NCI-H1105 treated with DMSO at 0.1 percent for 48 hours (cell line): ENCODE data around the gene ATP8B1.

Source experiments
- DNase-seq: peaks from one replicate; lab custom pipeline; 2025; lab: John Stamatoyannopoulos, UW

Gene ATP8B1

GRCh38 chr18:57792631-57793301 lies 10.3 kb downstream of the ATP8B1 start:
- DNase-seq: no peak

- DNase-seq: no peak
Measured at GRCh38 chr18:57791911-57792310, 11.2 kb downstream of the ATP8B1 start.

- no peak for DNase-seq
Measured at GRCh38 chr18:57791192-57791591, 11.9 kb downstream of the ATP8B1 start.

GRCh38 chr18:57790316-57790715 lies 12.8 kb downstream of the ATP8B1 start:
- no peak for DNase-seq

GRCh38 chr18:57789759-57790158 lies 13.4 kb downstream of the ATP8B1 start:
- no peak for DNase-seq

GRCh38 chr18:57789090-57789489 lies 14.0 kb downstream of the ATP8B1 start:
- no peak for DNase-seq

- no peak for DNase-seq
Measured at GRCh38 chr18:57787068-57787685, 15.9 kb downstream of the ATP8B1 start.

GRCh38 chr18:57785751-57786437 lies 17.2 kb downstream of the ATP8B1 start:
- DNase-seq: peak; percentile 93

GRCh38 chr18:57784801-57785114 lies 18.4 kb downstream of the ATP8B1 start:
- DNase-seq: no peak

- DNase-seq: no peak
Measured at GRCh38 chr18:57784034-57784800, 18.9 kb downstream of the ATP8B1 start.

GRCh38 chr18:57782049-57782448 lies 21.1 kb downstream of the ATP8B1 start:
- DNase-seq: no peak

- DNase-seq: no peak
Measured at GRCh38 chr18:57780706-57781347, 22.3 kb downstream of the ATP8B1 start.

GRCh38 chr18:57780318-57780705 lies 22.8 kb downstream of the ATP8B1 start:
- peak; percentile 90 for DNase-seq

- no peak for DNase-seq
Measured at GRCh38 chr18:57776767-57777166, 26.3 kb downstream of the ATP8B1 start.

GRCh38 chr18:57776354-57776753 lies 26.8 kb downstream of the ATP8B1 start:
- DNase-seq: no peak

GRCh38 chr18:57775937-57776336 lies 27.2 kb downstream of the ATP8B1 start:
- no peak for DNase-seq

- DNase-seq: no peak
Measured at GRCh38 chr18:57772387-57772799, 30.7 kb downstream of the ATP8B1 start.

GRCh38 chr18:57771626-57772025 lies 31.5 kb downstream of the ATP8B1 start:
- DNase-seq: no peak

- no peak for DNase-seq
Measured at GRCh38 chr18:57771193-57771592, 31.9 kb downstream of the ATP8B1 start.

GRCh38 chr18:57768537-57769326 lies 34.4 kb downstream of the ATP8B1 start:
- DNase-seq: peak; percentile 36

- no peak for DNase-seq
Measured at GRCh38 chr18:57767259-57768050, 35.7 kb downstream of the ATP8B1 start.
